Ectodermal cell (in vitro differentiated cells): Measurements from ENCODE around the gene NT5DC4. TPM values are rescaled to one million over a fixed set of nuclear protein-coding genes. Genes with fewer than 3 reads are reported as not detected.

ENCODE experiments used
- H3K27ac ChIP-seq: 2 replicates; pipeline ENCODE4 v1.7.0; 2013; ENCODE audit warnings: mild to moderate bottlenecking, low read depth, low read length; ENCODE audit not compliant: insufficient read depth, poor library complexity, severe bottlenecking
- H3K27me3 ChIP-seq: 2 replicates; pipeline ENCODE4 v1.7.0; 2013; ENCODE audit warnings: mild to moderate bottlenecking, low read length; ENCODE audit not compliant: insufficient read depth, control insufficient read depth, poor library complexity, severe bottlenecking
- H3K36me3 ChIP-seq: one replicate; pipeline ENCODE4 v1.7.0; 2013; ENCODE audit warnings: low read length; ENCODE audit not compliant: control insufficient read depth, insufficient read depth
- H3K4me1 ChIP-seq: one replicate; pipeline ENCODE4 v1.7.0; 2013; ENCODE audit warnings: low read length; ENCODE audit not compliant: control insufficient read depth, insufficient read depth
- H3K4me3 ChIP-seq: 2 replicates; pipeline ENCODE4 v1.7.0; 2013; ENCODE audit warnings: low read depth, low read length, control low read depth; ENCODE audit not compliant: insufficient read depth
- H3K9me3 ChIP-seq: 2 replicates; pipeline ENCODE4 v1.7.0; 2013; ENCODE audit warnings: mild to moderate bottlenecking, low read length, moderate library complexity; ENCODE audit not compliant: control insufficient read depth
- WGBS, 2 experiments: methylation state at CpG; one replicate each; pipeline ENCODE4 v1.1.7; 2013; ENCODE audit warnings: missing lambda C conversion rate in 2 of 2; 5-methylcytosine and 5-hydroxymethylcytosine counted together
- polyA plus RNA-seq, 4 experiments: library from polyadenylated mRNA; stranded (reverse); fragments of 50-300 nt; gene quantifications; one replicate each; pipeline ENCODE4 v1.2.3, GENCODE V29; 2013

The NT5DC4 gene
- not detected for polyA plus RNA-seq (2013, experiment 1 of 4)
- not detected for polyA plus RNA-seq (2013, experiment 2 of 4)
- polyA plus RNA-seq (2013, experiment 3 of 4) = not detected
- polyA plus RNA-seq (2013, experiment 4 of 4) = not detected

DNA sequence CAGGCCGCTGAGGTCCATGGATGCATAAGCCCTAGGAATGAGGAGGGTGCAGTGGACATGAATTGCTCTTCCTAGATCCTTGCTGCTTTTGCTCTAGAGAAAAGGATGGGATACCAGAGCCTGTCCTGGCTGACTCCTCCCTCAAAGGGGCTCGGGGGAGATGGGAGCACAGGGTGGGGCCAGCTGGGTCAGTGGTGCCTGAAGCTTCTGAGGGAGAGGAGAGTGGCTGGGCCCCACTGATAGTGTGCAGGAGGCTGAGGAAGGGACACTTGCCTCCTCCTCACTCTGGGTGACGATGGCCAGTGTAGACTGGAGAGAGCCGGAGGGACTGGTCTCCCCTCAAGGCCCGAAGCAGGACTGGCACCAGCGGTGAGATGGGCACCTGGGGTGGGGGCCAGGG lies at the start of gene NT5DC4:
TSS of gene NT5DC4 (plus strand) at position 236 of the 400 bp plus-strand sequence. CDS start at position 296, 60 bp downstream.
- Histone ChIP-seq H3K27me3 (no peaks in the 10 kb centered on the region), H3K4me3 (no peak within 1 kb of the TSS), H3K9me3 (no peaks in the 10 kb centered on the region), H3K4me1 (no peaks in the 10 kb centered on the region), H3K36me3 (no peaks in the 10 kb centered on the region), H3K27ac (no peak within 1 kb of the TSS)
- WGBS, 2 experiments = 86 to 91% methylated on average over 6 of the region's 6 CpGs

GRCh38 chr2:112671801-112672200 lies 49.0 kb upstream of the NT5DC4 start:
- H3K9me3 ChIP-seq = no peaks in the 10 kb centered on the region
- no peaks in the 10 kb centered on the region for H3K27me3 ChIP-seq
- H3K4me3 ChIP-seq = no peak overlapping the region
- no peaks in the 10 kb centered on the region for H3K4me1 ChIP-seq
- WGBS, 2 experiments = 33 to 54% methylated on average over 2 of the region's 2 CpGs
- no peak overlapping the region for H3K27ac ChIP-seq
- H3K36me3 ChIP-seq = no peaks in the 10 kb centered on the region

DNA sequence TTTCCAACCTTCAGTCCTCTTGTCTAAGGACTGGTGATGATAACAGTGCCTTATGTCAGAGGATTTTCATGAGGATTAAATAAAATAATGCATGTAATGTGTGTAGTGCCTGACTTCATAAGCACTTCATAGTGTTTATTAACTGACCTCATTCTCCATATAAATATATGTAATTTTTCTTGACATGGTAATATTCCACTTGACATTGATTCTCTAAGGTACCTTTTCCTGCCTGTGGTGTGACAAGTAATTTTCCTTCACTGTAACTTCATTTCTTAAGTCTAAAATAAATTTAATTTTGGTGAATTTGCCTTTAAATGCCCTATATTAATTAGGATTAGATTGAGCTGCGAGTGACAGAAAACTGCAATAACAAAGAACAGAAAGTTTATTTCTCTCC lies 47.8 kb upstream of the NT5DC4 start:
- Histone ChIP-seq H3K36me3 (no peaks in the 10 kb centered on the region), H3K27ac (no peak overlapping the region)
- WGBS, 2 experiments = 83 to 100% methylated on average over 1 of the region's 1 CpG

GRCh38 chr2:112674229-112674628 lies 46.6 kb upstream of the NT5DC4 start:
- Histone ChIP-seq H3K4me3 (no peak overlapping the region), H3K27me3 (no peaks in the 10 kb centered on the region), H3K9me3 (no peaks in the 10 kb centered on the region), H3K4me1 (no peaks in the 10 kb centered on the region), H3K27ac (no peak overlapping the region), H3K36me3 (no peaks in the 10 kb centered on the region)
- WGBS, 2 experiments = 93 to 95% methylated on average over 11 to 12 of the region's 12 CpGs

More for the DNA sequence above, 47.8 kb upstream of the NT5DC4 start:
- Histone ChIP-seq H3K27me3 (no peaks in the 10 kb centered on the region), H3K9me3 (no peaks in the 10 kb centered on the region), H3K4me1 (no peaks in the 10 kb centered on the region), H3K4me3 (no peak overlapping the region)

DNA sequence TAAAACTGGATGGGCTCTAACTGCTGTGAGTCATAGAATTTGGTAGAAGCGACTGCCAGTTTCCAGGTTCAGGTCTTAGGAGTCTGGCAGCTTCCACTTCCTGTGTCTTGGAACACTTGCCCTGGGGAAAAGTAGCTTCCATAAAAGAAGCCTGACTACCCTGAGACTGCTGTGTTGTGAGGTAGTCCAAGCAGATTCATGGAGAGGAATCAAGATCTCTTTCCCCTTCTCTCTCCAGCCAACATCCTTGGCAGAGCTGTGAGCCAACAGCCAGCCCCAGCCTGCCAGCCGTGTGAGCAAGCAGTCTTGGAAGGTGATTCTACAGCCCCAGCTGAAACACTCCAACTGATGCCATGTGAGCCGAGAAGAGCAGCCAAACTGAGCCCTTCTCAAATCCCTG lies 41.3 kb upstream of the NT5DC4 start:
- H3K27ac ChIP-seq = no peak overlapping the region
- no peaks in the 10 kb centered on the region for H3K4me1 ChIP-seq
- no peaks in the 10 kb centered on the region for H3K36me3 ChIP-seq
- no peaks in the 10 kb centered on the region for H3K27me3 ChIP-seq
- no peaks in the 10 kb centered on the region for H3K9me3 ChIP-seq
- no peak overlapping the region for H3K4me3 ChIP-seq
- WGBS, 2 experiments = 78 to 85% methylated on average over 3 of the region's 3 CpGs

DNA sequence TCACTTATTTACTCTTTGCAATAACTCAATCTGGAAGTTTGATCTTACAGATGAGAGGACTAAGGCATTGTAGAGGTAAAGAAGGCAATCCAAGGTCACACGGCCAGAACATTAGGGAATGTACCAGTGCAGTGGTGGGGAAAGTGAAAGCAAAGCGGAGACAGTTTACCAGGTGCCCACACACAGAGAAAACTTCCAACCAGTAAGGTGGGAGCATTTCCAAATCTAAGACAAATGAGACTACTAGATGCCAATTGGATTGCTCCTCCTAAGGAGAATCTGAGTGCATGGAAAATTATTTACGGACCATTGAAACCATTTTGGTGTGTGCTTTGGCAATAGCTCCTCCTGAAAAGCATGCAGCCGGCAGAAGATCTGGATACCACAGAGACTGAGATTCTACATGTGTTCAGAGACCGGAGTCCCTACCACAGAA lies 40.1 kb upstream of the NT5DC4 start:
- 94 to 95% methylated on average over 5 of the region's 5 CpGs for WGBS, 2 experiments
- no peaks in the 10 kb centered on the region for H3K4me1 ChIP-seq

DNA sequence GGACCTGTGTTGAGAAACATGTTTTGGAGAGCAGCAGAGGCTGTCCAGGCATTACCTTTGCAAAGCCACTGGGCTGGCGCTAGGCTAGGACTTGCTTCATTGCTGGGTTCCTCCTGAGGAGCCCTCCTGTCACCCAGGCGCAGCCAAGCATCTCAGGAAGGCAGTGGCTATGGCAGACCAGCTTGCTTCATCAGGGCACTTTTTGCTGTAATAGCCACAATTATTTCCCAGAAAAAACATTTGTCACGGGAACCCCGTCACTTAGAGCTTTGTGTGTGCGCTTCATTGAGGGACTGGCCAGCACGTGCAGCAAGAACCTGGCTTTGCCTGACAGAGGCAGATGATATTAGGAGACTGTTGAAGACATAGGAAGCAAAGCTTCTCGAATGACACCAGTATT lies 38.7 kb upstream of the NT5DC4 start:
- Histone ChIP-seq H3K9me3 (no peaks in the 10 kb centered on the region), H3K36me3 (no peaks in the 10 kb centered on the region), H3K27me3 (no peaks in the 10 kb centered on the region), H3K27ac (no peak overlapping the region), H3K4me1 (no peaks in the 10 kb centered on the region), H3K4me3 (no peak overlapping the region)
- WGBS, 2 experiments = 90 to 94% methylated on average over 7 of the region's 7 CpGs

More for the DNA sequence above, 40.1 kb upstream of the NT5DC4 start:
- no peak overlapping the region for H3K27ac ChIP-seq
- H3K36me3 ChIP-seq = no peaks in the 10 kb centered on the region
- no peaks in the 10 kb centered on the region for H3K27me3 ChIP-seq
- no peaks in the 10 kb centered on the region for H3K9me3 ChIP-seq
- H3K4me3 ChIP-seq = no peak overlapping the region

DNA sequence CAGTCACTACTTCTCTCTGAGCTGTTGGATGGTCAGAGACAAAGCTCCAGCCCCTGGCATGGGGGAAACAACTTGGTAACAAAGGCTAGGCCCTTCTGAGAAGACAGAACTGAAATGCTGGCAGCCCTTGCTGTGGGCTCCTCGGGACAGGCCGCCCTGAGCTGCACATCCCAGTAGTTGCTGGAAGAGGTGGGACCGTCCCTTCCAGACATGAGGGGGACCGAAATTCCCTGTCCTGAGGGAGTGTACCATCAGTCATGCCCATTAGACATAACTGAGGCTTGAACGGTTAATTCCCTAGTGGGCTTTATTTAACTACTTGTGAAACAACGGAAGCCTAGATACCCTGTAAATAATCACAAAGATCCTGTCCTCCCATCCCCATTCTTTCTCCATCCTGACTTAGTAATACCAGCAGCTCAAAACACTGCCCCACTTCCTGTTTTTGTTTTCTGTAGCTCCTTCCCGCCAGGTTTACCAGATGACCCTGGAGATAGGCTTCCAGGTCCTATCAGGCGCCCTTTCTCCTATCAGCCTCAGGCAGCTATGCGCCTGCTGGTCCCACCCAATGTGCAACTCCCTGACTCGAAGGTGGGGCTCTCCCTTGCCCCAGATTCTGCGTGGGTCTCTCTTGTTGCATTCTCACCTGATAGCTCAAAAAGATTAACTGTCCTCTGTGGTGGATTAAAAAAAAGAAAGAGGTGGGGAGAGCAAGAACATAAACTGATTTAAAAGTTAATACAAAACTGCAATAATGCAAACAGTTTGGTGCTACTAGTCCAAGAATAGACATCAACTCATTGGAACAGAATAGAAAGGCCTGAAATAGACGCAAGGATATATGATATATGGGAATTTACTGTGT lies 37.0 kb upstream of the NT5DC4 start:
- 91 to 93% methylated on average over 11 to 12 of the region's 12 CpGs for WGBS, 2 experiments
- H3K27me3 ChIP-seq = no peaks in the 10 kb centered on the region
- H3K9me3 ChIP-seq = no peaks in the 10 kb centered on the region
- H3K4me1 ChIP-seq = no peaks in the 10 kb centered on the region
- no peak overlapping the region for H3K27ac ChIP-seq
- no peak overlapping the region for H3K4me3 ChIP-seq
- no peaks in the 10 kb centered on the region for H3K36me3 ChIP-seq

GRCh38 chr2:112684415-112684775 lies 36.4 kb upstream of the NT5DC4 start:
- Histone ChIP-seq H3K9me3 (no peaks in the 10 kb centered on the region), H3K27me3 (no peaks in the 10 kb centered on the region), H3K4me3 (no peak overlapping the region), H3K36me3 (no peaks in the 10 kb centered on the region), H3K27ac (no peak overlapping the region), H3K4me1 (no peaks in the 10 kb centered on the region)
- 78 to 83% methylated on average over 2 of the region's 3 CpGs for WGBS, 2 experiments

- H3K9me3 ChIP-seq = no peaks in the 10 kb centered on the region
- H3K4me3 ChIP-seq = no peak overlapping the region
- no peaks in the 10 kb centered on the region for H3K36me3 ChIP-seq
- 94% methylated on average over 2 to 4 of the region's 4 CpGs for WGBS, 2 experiments
- H3K27me3 ChIP-seq = no peaks in the 10 kb centered on the region
- H3K27ac ChIP-seq = no peak overlapping the region
- H3K4me1 ChIP-seq = no peaks in the 10 kb centered on the region
These were observed 35.4 kb upstream of the NT5DC4 start for GRCh38 chr2:112685271-112685884.
